ENCODE measurements around the gene BICRA.

Gene BICRA

GRCh38 chr19:47601180-47601904 lies 7.6 kb upstream of the BICRA start:
- no peak for DNase-seq (ENCODE audit: low read depth)
- no peak for TF ChIP-seq CTCF (IDR thresholded peaks at IDR 0.05; ENCODE audit: low read depth, low read length, missing control alignments)
- in situ Hi-C loops (cut with HindIII; ENCODE audit: low sequenced_read_pairs), result no loop called here
- H3K4me3 ChIP-seq (ENCODE audit: low read depth, low read length), result peak overlapping the region; percentile 62

- H3K4me3 ChIP-seq (ENCODE audit: low read depth, low read length), result no peak overlapping the region
- no peak for TF ChIP-seq CTCF (IDR thresholded peaks at IDR 0.05; ENCODE audit: low read depth, low read length, missing control alignments)
- in situ Hi-C loops (cut with HindIII; ENCODE audit: low sequenced_read_pairs), result no loop called here
- DNase-seq (ENCODE audit: low read depth), result no peak
Observed at GRCh38 chr19:47603706-47604565, 5.0 kb upstream of the BICRA start.

GRCh38 chr19:47607564-47608073 lies 1.3 kb upstream of the BICRA start:
- TF ChIP-seq CTCF (IDR thresholded peaks at IDR 0.05; ENCODE audit: low read depth, low read length, missing control alignments), result no peak
- H3K4me3 ChIP-seq (ENCODE audit: low read depth, low read length), result peak overlapping the region; percentile 97
- in situ Hi-C loops (cut with HindIII; ENCODE audit: low sequenced_read_pairs), result no loop called here
- no peak for DNase-seq (ENCODE audit: low read depth)

GRCh38 chr19:47608074-47608918 lies 638 bp upstream of the BICRA start:
- H3K4me3 ChIP-seq (ENCODE audit: low read depth, low read length), result peak overlapping the region; percentile 97
- DNase-seq (ENCODE audit: low read depth), result peak; percentile 81
- in situ Hi-C loops (cut with HindIII; ENCODE audit: low sequenced_read_pairs), result no loop called here
- TF ChIP-seq CTCF (IDR thresholded peaks at IDR 0.05; ENCODE audit: low read depth, low read length, missing control alignments), result peak; percentile 28

GRCh38 chr19:47609906-47610894 lies 1.3 kb downstream of the BICRA start:
- DNase-seq (ENCODE audit: low read depth), result no peak
- no peak for TF ChIP-seq CTCF (IDR thresholded peaks at IDR 0.05; ENCODE audit: low read depth, low read length, missing control alignments)
- H3K4me3 ChIP-seq (ENCODE audit: low read depth, low read length), result peak overlapping the region; percentile 97

More at GRCh38 chr19:47609906-47610894, 1.3 kb downstream of the BICRA start:
- in situ Hi-C loops (cut with HindIII; ENCODE audit: low sequenced_read_pairs), result loop anchor here (5.0 kb wide), 3 partner anchors 47 to 118 kb away; no protein-coding TSS in a partner anchor
